ENCODE measurements around the gene PTPRE.

- TF ChIP-seq, protein P1, sequence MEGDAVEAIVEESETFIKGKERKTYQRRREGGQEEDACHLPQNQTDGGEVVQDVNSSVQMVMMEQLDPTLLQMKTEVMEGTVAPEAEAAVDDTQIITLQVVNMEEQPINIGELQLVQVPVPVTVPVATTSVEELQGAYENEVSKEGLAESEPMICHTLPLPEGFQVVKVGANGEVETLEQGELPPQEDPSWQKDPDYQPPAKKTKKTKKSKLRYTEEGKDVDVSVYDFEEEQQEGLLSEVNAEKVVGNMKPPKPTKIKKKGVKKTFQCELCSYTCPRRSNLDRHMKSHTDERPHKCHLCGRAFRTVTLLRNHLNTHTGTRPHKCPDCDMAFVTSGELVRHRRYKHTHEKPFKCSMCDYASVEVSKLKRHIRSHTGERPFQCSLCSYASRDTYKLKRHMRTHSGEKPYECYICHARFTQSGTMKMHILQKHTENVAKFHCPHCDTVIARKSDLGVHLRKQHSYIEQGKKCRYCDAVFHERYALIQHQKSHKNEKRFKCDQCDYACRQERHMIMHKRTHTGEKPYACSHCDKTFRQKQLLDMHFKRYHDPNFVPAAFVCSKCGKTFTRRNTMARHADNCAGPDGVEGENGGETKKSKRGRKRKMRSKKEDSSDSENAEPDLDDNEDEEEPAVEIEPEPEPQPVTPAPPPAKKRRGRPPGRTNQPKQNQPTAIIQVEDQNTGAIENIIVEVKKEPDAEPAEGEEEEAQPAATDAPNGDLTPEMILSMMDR (conservative IDR thresholded peaks at IDR 0.05; ENCODE audit: low read depth, low read length): no peak
- no peak for TF ChIP-seq EZH2 (IDR thresholded peaks at IDR 0.05; ENCODE audit: borderline replicate concordance, low read depth, low read length, poor library complexity, severe bottlenecking)
Measured at GRCh38 chr10:128114901-128115300, 208.0 kb downstream of the PTPRE start.

Measured in A673 (cell line).